ENCODE measurements around the gene GBGT1.

Gene GBGT1

GRCh38 chr9:133153227-133154096 lies 10.3 kb downstream of the GBGT1 start:
- H3K4me1 Mint-ChIP-seq, result peaks cover 1% of the 10 kb centered on the region
- peak overlapping the region in 1 of 3 experiments; percentile 37 for H3K4me3 Mint-ChIP-seq
- H3K36me3 Mint-ChIP-seq (ENCODE audit: low read depth), result no peaks in the 10 kb centered on the region
- TF ChIP-seq CTCF (IDR thresholded peaks at IDR 0.05; ENCODE audit: unreplicated experiment in 3 of 3), result no peak
- H3K27ac Mint-ChIP-seq, result no peak overlapping the region
- no peaks in the 10 kb centered on the region for H3K9me3 Mint-ChIP-seq
- peaks cover 5% of the 10 kb centered on the region for H3K27me3 Mint-ChIP-seq (ENCODE audit: low read depth)

DNA sequence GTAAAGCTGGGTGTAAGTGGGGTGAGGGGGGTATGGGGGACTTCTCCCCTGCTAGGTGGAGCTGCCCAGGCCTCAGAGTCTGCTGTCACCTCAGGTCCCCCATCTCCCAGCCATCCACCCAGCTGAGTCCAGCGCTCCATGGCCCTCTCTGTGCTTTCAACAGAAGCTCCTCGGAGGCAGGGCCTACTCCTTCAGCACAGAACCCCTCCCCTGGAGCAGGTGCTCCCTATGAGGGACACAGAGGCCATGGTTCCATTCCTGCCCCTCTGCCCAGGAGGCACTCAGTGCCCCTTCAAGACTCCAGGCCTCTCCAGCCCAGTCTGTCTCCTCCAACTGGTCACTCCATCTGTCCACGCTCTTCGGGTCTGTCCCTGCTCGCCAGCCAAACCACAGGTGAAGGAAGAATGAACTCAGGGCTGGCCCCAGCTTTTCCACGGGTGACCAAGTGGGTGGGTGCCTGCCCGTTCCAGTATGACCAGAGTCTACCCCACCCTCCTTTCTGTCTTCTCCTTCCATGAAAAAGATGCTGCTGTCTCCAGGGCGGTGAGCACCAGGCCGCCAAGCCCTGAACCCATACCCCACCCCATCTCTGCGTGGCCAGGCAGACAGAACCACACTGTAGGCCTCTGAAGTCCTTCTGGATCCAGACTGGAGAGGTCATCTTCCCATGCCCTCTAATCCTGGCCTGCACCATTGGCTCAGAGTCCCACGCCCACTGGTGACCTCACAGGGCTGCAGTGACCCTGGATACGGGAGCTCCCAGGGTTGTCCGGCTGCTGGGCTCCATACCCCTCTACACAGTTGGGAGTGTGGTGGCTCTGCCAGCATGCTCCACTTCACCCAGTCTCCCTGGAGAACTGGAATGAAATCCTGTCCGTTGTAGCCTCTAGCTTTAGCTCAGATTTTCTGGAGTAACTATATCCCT lies 11.9 kb downstream of the GBGT1 start:
- no peaks in the 10 kb centered on the region for H3K36me3 Mint-ChIP-seq (ENCODE audit: low read depth)
- H3K4me3 Mint-ChIP-seq, result peak overlapping the region; percentile 44 to 68 (median 57)
- TF ChIP-seq CTCF (IDR thresholded peaks at IDR 0.05; ENCODE audit: unreplicated experiment in 3 of 3), result no peak
- peaks cover 5% of the 10 kb centered on the region for H3K27me3 Mint-ChIP-seq (ENCODE audit: low read depth)
- peaks cover 14% of the 10 kb centered on the region for H3K4me1 Mint-ChIP-seq
- no peaks in the 10 kb centered on the region for H3K9me3 Mint-ChIP-seq
- peak overlapping the region in 2 of 3 experiments; percentile 32 to 45 for H3K27ac Mint-ChIP-seq

- Mint-ChIP-seq H3K27me3 (ENCODE audit: low read depth) (peaks cover 5% of the 10 kb centered on the region), H3K27ac (peak overlapping the region; percentile 32 to 45 (median 40)), H3K4me3 (peak overlapping the region; percentile 64 to 80 (median 71))
Measured at GRCh38 chr9:133151041-133151440, 12.7 kb downstream of the GBGT1 start.

GRCh38 chr9:133149130-133150015 lies 14.3 kb downstream of the GBGT1 start:
- Mint-ChIP-seq H3K4me1 (peaks cover 28% of the 10 kb centered on the region), H3K9me3 (no peaks in the 10 kb centered on the region), H3K27me3 (ENCODE audit: low read depth) (peaks cover 10% of the 10 kb centered on the region), H3K36me3 (ENCODE audit: low read depth) (no peaks in the 10 kb centered on the region), H3K27ac (peak overlapping the region in 2 of 3 experiments; percentile 41 to 75), H3K4me3 (peak overlapping the region; percentile 76 to 77 (median 77))
- no peak for TF ChIP-seq CTCF (IDR thresholded peaks at IDR 0.05; ENCODE audit: unreplicated experiment in 3 of 3)

More at GRCh38 chr9:133151041-133151440, 12.7 kb downstream of the GBGT1 start:
- Mint-ChIP-seq H3K36me3 (ENCODE audit: low read depth) (no peaks in the 10 kb centered on the region), H3K4me1 (peaks cover 14% of the 10 kb centered on the region), H3K9me3 (no peaks in the 10 kb centered on the region)
- TF ChIP-seq CTCF (IDR thresholded peaks at IDR 0.05; ENCODE audit: unreplicated experiment in 3 of 3), result no peak

Data from nephron (organoid).